ENCODE measurements around the gene GSE1.

GRCh38 chr16:85646976-85647375 lies 33.9 kb downstream of the GSE1 start:
- no peak for TF ChIP-seq POLR2A (IDR thresholded peaks at IDR 0.05)
- TF ChIP-seq CTCF (IDR thresholded peaks at IDR 0.05) = no peak
